ENCODE results near the gene ABLIM2.

DNA sequence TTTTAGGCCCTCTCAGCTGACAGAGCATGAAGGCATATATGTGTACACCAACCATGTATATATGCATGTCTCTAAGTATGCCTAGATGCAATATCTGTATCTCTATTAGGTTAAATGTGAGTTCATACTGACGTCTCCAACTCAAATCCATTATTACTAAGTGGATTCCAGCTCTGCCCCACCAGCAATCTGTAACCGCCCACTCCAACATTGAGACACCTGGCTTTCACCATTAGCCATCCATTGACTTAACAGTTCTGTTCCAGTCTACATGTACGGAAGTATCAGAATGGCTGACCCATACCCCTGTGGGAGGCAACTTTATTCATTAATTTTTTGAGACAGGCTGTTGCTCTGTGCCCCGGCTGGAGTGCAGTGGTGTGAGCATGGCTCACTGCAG, 25.4 kb upstream of the ABLIM2 start:
- TF ChIP-seq, protein P1, sequence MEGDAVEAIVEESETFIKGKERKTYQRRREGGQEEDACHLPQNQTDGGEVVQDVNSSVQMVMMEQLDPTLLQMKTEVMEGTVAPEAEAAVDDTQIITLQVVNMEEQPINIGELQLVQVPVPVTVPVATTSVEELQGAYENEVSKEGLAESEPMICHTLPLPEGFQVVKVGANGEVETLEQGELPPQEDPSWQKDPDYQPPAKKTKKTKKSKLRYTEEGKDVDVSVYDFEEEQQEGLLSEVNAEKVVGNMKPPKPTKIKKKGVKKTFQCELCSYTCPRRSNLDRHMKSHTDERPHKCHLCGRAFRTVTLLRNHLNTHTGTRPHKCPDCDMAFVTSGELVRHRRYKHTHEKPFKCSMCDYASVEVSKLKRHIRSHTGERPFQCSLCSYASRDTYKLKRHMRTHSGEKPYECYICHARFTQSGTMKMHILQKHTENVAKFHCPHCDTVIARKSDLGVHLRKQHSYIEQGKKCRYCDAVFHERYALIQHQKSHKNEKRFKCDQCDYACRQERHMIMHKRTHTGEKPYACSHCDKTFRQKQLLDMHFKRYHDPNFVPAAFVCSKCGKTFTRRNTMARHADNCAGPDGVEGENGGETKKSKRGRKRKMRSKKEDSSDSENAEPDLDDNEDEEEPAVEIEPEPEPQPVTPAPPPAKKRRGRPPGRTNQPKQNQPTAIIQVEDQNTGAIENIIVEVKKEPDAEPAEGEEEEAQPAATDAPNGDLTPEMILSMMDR (IDR thresholded peaks at IDR 0.05; ENCODE audit: insufficient read depth, low read length): no peak
- TF ChIP-seq POLR2AphosphoS5 (IDR thresholded peaks at IDR 0.05; ENCODE audit: low read depth): no peak
- TF ChIP-seq SPI1 (IDR thresholded peaks at IDR 0.05; ENCODE audit: borderline replicate concordance, low read depth): no peak
- TF ChIP-seq, protein P2, sequence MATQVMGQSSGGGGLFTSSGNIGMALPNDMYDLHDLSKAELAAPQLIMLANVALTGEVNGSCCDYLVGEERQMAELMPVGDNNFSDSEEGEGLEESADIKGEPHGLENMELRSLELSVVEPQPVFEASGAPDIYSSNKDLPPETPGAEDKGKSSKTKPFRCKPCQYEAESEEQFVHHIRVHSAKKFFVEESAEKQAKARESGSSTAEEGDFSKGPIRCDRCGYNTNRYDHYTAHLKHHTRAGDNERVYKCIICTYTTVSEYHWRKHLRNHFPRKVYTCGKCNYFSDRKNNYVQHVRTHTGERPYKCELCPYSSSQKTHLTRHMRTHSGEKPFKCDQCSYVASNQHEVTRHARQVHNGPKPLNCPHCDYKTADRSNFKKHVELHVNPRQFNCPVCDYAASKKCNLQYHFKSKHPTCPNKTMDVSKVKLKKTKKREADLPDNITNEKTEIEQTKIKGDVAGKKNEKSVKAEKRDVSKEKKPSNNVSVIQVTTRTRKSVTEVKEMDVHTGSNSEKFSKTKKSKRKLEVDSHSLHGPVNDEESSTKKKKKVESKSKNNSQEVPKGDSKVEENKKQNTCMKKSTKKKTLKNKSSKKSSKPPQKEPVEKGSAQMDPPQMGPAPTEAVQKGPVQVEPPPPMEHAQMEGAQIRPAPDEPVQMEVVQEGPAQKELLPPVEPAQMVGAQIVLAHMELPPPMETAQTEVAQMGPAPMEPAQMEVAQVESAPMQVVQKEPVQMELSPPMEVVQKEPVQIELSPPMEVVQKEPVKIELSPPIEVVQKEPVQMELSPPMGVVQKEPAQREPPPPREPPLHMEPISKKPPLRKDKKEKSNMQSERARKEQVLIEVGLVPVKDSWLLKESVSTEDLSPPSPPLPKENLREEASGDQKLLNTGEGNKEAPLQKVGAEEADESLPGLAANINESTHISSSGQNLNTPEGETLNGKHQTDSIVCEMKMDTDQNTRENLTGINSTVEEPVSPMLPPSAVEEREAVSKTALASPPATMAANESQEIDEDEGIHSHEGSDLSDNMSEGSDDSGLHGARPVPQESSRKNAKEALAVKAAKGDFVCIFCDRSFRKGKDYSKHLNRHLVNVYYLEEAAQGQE (IDR thresholded peaks at IDR 0.05; ENCODE audit: insufficient replicate concordance, low read depth): no peak
- no peak for TF ChIP-seq GABPA (IDR thresholded peaks at IDR 0.05; ENCODE audit: low read depth)
